ENCODE data around the gene BIK. TPM values are rescaled to one million over a fixed set of nuclear protein-coding genes. Genes with fewer than 3 reads are reported as not detected.

The BIK gene
- total RNA-seq, 6 donors from 2014 or later = 2.3 to 6.2 (median 2.7) TPM; not detected in 2

GRCh38 chr22:43154887-43155536 lies 44.5 kb downstream of the BIK start:
- peak; percentile 15 to 43 for ATAC-seq (ENCODE audit: low FRiP score in 2 of 2)
- H3K27ac ChIP-seq = peak overlapping the region; percentile 3 to 79 (median 37)
- DNase-seq = peak; percentile 79 to 84
- TF ChIP-seq, protein P1, sequence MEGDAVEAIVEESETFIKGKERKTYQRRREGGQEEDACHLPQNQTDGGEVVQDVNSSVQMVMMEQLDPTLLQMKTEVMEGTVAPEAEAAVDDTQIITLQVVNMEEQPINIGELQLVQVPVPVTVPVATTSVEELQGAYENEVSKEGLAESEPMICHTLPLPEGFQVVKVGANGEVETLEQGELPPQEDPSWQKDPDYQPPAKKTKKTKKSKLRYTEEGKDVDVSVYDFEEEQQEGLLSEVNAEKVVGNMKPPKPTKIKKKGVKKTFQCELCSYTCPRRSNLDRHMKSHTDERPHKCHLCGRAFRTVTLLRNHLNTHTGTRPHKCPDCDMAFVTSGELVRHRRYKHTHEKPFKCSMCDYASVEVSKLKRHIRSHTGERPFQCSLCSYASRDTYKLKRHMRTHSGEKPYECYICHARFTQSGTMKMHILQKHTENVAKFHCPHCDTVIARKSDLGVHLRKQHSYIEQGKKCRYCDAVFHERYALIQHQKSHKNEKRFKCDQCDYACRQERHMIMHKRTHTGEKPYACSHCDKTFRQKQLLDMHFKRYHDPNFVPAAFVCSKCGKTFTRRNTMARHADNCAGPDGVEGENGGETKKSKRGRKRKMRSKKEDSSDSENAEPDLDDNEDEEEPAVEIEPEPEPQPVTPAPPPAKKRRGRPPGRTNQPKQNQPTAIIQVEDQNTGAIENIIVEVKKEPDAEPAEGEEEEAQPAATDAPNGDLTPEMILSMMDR (IDR thresholded peaks at IDR 0.05) = no peak
- TF ChIP-seq EP300 (IDR thresholded peaks at IDR 0.05) (no peak), POLR2A (IDR thresholded peaks at IDR 0.05) (peak in 1 of 4 donors; percentile 33)
- H3K27me3 ChIP-seq = no peaks in the 10 kb centered on the region
- peaks cover 0 to 14% (median 4%) of the 10 kb centered on the region in 4 donors for H3K36me3 ChIP-seq
- 76 to 84% methylated on average over 20 to 27 of the region's 27 CpGs for WGBS, 2 donors
- no peak overlapping the region for H3K4me3 ChIP-seq
- H3K9me3 ChIP-seq = no peaks in the 10 kb centered on the region
- peaks cover 27 to 81% (median 46%) of the 10 kb centered on the region in 4 donors for H3K4me1 ChIP-seq

- peak overlapping the region in 2 of 4 donors; percentile 67 to 79 for H3K27ac ChIP-seq
- 75 to 100% methylated on average over 1 to 5 of the region's 5 CpGs for WGBS, 2 donors
Observed at GRCh38 chr22:43155789-43156188, 45.2 kb downstream of the BIK start.

DNA sequence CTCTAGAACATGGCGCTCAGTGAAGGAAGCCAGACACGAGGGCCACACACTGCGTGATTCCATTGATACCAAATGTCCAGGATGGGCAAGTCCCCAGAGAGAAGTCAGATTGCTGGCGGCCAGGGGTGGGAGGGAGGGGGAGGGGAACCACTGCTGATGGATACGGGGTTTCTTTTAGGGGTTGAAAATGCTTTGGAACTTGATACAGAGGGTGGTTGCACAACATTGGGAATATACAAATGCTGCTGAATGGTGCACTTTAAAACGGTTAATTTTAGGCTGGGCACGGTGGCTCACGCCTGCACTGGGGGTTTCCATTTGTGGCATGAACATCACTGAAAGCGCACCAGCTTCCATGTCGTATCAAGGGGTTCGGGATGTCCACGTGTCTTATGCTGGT lies 45.9 kb downstream of the BIK start:
- H3K9me3 ChIP-seq = no peaks in the 10 kb centered on the region
- 86% methylated on average over 12 of the region's 12 CpGs for WGBS, 2 donors
- no peak overlapping the region for H3K27ac ChIP-seq
- TF ChIP-seq, protein P1 (IDR thresholded peaks at IDR 0.05) = no peak
- TF ChIP-seq EP300 (IDR thresholded peaks at IDR 0.05) (no peak), POLR2A (IDR thresholded peaks at IDR 0.05) (no peak), POLR2AphosphoS5 (IDR thresholded peaks at IDR 0.05) (no peak)
- H3K36me3 ChIP-seq = peaks cover 0 to 27% (median 13%) of the 10 kb centered on the region in 4 donors
- H3K4me1 ChIP-seq = peaks cover 28 to 78% (median 43%) of the 10 kb centered on the region in 4 donors
- no peak overlapping the region for H3K4me3 ChIP-seq
- H3K27me3 ChIP-seq = no peaks in the 10 kb centered on the region
- DNase-seq = no peak
- no peak for ATAC-seq (ENCODE audit: low FRiP score in 2 of 2)

More at GRCh38 chr22:43155789-43156188, 45.2 kb downstream of the BIK start:
- ATAC-seq (ENCODE audit: low FRiP score in 2 of 2) = no peak
- peaks cover 30 to 81% (median 45%) of the 10 kb centered on the region in 4 donors for H3K4me1 ChIP-seq
- TF ChIP-seq POLR2A (IDR thresholded peaks at IDR 0.05) = no peak
- TF ChIP-seq POLR2AphosphoS5 (IDR thresholded peaks at IDR 0.05) = no peak
- no peak for TF ChIP-seq EP300 (IDR thresholded peaks at IDR 0.05)
- TF ChIP-seq, protein P1 (IDR thresholded peaks at IDR 0.05) = no peak
- H3K9me3 ChIP-seq = no peaks in the 10 kb centered on the region
- H3K4me3 ChIP-seq = no peak overlapping the region
- no peaks in the 10 kb centered on the region for H3K27me3 ChIP-seq
- peak in 1 of 2 donors; percentile 31 for DNase-seq
- H3K36me3 ChIP-seq = peaks cover 0 to 21% (median 7%) of the 10 kb centered on the region in 4 donors

DNA sequence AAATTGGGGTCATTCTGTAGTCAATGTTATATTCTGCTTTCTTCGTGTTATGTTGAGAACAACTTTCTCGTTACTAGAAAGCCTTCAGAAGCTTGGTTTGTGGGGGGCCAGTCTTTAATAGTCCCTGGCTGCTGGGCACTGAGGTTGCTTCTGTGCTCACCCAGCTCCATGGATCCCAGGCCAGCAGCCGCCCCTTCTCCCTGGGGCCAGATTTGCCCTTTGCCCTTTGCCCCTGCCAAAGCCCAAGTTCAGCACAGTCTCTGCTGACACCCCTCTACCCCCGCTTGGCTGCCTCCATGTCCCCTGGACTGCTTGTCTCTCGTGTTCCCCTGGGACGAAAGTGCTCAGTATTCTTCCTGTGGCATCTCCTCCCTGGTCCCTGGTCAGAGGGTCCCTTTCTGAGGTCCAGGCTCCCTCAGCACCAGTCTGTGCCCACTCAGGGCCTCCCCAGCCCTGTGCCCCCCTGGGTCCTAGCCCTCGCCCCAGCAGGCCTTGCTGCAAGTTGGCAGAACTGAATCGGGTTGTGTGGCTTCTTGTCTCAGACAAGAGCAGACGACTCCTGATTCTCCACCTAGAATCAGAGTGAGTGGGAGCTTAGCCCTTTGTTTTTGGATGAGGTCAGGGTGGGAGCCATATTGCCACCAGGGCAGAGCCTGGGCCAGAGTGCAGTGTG lies 47.5 kb downstream of the BIK start:
- no peaks in the 10 kb centered on the region for H3K9me3 ChIP-seq
- TF ChIP-seq, protein P1 (IDR thresholded peaks at IDR 0.05) = no peak
- no peak for TF ChIP-seq EP300 (IDR thresholded peaks at IDR 0.05)
- no peak for TF ChIP-seq POLR2A (IDR thresholded peaks at IDR 0.05)
- TF ChIP-seq POLR2AphosphoS5 (IDR thresholded peaks at IDR 0.05) = no peak
- no peak for DNase-seq
- H3K27me3 ChIP-seq = no peaks in the 10 kb centered on the region
- 88 to 92% methylated on average over 7 to 9 of the region's 9 CpGs for WGBS, 2 donors
- H3K4me1 ChIP-seq = peaks cover 16 to 62% (median 33%) of the 10 kb centered on the region in 4 donors
- ATAC-seq (ENCODE audit: low FRiP score in 2 of 2) = no peak
- no peak overlapping the region for H3K27ac ChIP-seq
- peaks cover 0 to 43% (median 23%) of the 10 kb centered on the region in 4 donors for H3K36me3 ChIP-seq
- no peak overlapping the region for H3K4me3 ChIP-seq

Measured in upper lobe of left lung (tissue), 6 donors.